Hepatocyte (in vitro differentiated cells): ENCODE measurements around the gene CNOT6.

Experiments
- EZH2 ChIP-seq: fragments of 200-600 bp; sonication (generic); IDR thresholded peaks from 2 replicates; pipeline ENCODE4 v1.6.1; 2016; ENCODE audit warnings: antibody characterized with exemption, mild to moderate bottlenecking, borderline replicate concordance
- EZH2phosphoT487 ChIP-seq: fragments of 200-600 bp; sonication (generic); IDR thresholded peaks from one replicate; pipeline ENCODE4 v1.6.1; 2018; ENCODE audit warnings: antibody characterized with exemption, mild to moderate bottlenecking, low read depth, moderate library complexity; ENCODE audit not compliant: unreplicated experiment, severe bottlenecking
- TF ChIP-seq, protein P1 (sequence below): fragments of 200-600 bp; sonication (generic); IDR thresholded peaks from 2 replicates; pipeline ENCODE4 v1.5.1; 2016; ENCODE audit warnings: antibody characterized with exemption, mild to moderate bottlenecking; ENCODE audit not compliant: poor library complexity

DNA sequence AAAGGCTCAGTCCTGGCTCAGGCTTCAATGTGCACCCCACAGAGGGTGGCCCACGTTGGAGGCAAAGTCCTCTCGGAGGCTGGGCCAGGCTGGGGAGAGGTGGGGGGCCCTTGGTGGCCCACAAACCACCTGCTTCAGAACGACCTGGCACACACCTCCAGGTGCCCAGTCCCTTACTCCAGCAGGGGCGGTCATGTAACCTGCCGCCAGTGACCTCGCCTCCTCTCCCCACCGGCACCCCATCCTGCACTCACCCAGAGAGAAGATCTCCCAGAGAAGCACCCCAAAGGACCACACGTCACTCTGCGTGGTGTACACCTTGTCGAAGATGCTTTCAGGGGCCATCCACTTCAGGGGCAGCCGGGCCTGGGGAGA lies 119.6 kb downstream of the CNOT6 start:
- TF ChIP-seq, protein P1, sequence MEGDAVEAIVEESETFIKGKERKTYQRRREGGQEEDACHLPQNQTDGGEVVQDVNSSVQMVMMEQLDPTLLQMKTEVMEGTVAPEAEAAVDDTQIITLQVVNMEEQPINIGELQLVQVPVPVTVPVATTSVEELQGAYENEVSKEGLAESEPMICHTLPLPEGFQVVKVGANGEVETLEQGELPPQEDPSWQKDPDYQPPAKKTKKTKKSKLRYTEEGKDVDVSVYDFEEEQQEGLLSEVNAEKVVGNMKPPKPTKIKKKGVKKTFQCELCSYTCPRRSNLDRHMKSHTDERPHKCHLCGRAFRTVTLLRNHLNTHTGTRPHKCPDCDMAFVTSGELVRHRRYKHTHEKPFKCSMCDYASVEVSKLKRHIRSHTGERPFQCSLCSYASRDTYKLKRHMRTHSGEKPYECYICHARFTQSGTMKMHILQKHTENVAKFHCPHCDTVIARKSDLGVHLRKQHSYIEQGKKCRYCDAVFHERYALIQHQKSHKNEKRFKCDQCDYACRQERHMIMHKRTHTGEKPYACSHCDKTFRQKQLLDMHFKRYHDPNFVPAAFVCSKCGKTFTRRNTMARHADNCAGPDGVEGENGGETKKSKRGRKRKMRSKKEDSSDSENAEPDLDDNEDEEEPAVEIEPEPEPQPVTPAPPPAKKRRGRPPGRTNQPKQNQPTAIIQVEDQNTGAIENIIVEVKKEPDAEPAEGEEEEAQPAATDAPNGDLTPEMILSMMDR: no peak
- TF ChIP-seq EZH2phosphoT487 (no peak), EZH2 (no peak)
